ENCODE results near the gene UNC13D.
"Not testable (repeated sequence)": the region's sequence is repeated elsewhere in the genome, so short reads cannot be mapped to it uniquely, and the experiment has no call there.

Gene UNC13D

GRCh38 chr17:75889454-75889853, 45.2 kb upstream of the UNC13D start:
- ChIA-PET CTCF (interaction anchor here (1.0 kb wide), 1 partner anchor 28 kb away, joined by 3 read pairs; no protein-coding TSS in a partner anchor), POLR2A (interaction anchor here (0.7 kb wide), 2 partner anchors 279 to 288 kb away, joined by 3 to 7 read pairs; no protein-coding TSS in a partner anchor)
- TF ChIP-seq CTCF (IDR thresholded peaks at IDR 0.05; ENCODE audit: control extremely low read depth, extremely low read depth, low read depth, missing control alignments): no peak
- DNase-seq (ENCODE audit: extremely low spot score): no peak

- POLR2A ChIA-PET: no interaction called here
Measured at GRCh38 chr17:75888484-75888883, 44.3 kb upstream of the UNC13D start.

GRCh38 chr17:75885860-75886259, 41.7 kb upstream of the UNC13D start:
- not testable (repeated sequence) for DNase-seq (ENCODE audit: extremely low spot score)
- POLR2A ChIA-PET: interaction anchor here (0.6 kb wide), 1 partner anchor 11 kb away, joined by 4 read pairs; the partner anchor contains the start of gene TRIM65
- CTCF ChIA-PET: interaction anchor here (1.6 to 3.4 kb wide), 2 partner anchors 10 to 12 kb away, joined by 5 to 14 read pairs; partner anchors contain the start of gene TRIM65

More at GRCh38 chr17:75888484-75888883, 44.3 kb upstream of the UNC13D start:
- CTCF ChIA-PET: interaction anchor here (1.0 to 3.4 kb wide), 6 partner anchors 7 to 27 kb away, joined by 3 to 14 read pairs (median 4); partner anchors contain the start of gene TRIM65
- no peak for DNase-seq (ENCODE audit: extremely low spot score)
- TF ChIP-seq CTCF (IDR thresholded peaks at IDR 0.05; ENCODE audit: control extremely low read depth, extremely low read depth, low read depth, missing control alignments): no peak

GRCh38 chr17:75885431-75885830, 41.2 kb upstream of the UNC13D start:
- POLR2A ChIA-PET: no interaction called here
- CTCF ChIA-PET: interaction anchor here (3.4 kb wide), 1 partner anchor 10 kb away, joined by 14 read pairs; the partner anchor contains the start of gene TRIM65
- TF ChIP-seq CTCF (IDR thresholded peaks at IDR 0.05; ENCODE audit: control extremely low read depth, extremely low read depth, low read depth, missing control alignments): no peak
- DNase-seq (ENCODE audit: extremely low spot score): no peak

GRCh38 chr17:75881678-75882454, 37.7 kb upstream of the UNC13D start:
- TF ChIP-seq CTCF (IDR thresholded peaks at IDR 0.05; ENCODE audit: control extremely low read depth, extremely low read depth, low read depth, missing control alignments): no peak
- DNase-seq (ENCODE audit: extremely low spot score): no peak
- ChIA-PET CTCF (interaction anchor here (1.3 to 1.7 kb wide), 3 partner anchors 12 to 132 kb away, joined by 3 to 5 read pairs (median 3); no protein-coding TSS in a partner anchor), POLR2A (interaction anchor here (0.7 to 0.8 kb wide), 2 partner anchors 16 to 385 kb away, joined by 4 to 6 read pairs; no protein-coding TSS in a partner anchor)

DNA sequence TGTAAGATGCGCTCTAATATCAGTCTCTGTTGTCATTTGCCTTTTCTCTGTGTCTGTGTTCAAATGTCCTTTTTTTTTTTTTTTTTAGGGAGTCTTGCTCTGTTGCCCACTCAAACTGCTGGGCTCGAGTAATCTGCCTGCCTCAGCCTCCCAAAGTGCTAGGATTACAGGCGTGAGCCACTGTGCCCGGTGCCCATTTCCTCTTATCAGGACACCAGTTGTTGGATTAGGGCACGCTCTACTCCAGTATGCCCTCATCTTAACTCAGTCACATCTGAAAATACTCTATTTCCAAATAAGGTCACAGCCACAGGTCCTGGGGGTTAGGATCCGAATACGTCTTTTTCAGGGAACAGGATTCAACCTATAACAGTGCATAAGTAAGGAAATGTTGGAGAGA, 36.1 kb upstream of the UNC13D start:
- POLR2A ChIA-PET: no interaction called here
- CTCF ChIA-PET: interaction anchor here (1.6 to 3.7 kb wide), 2 partner anchors 16 to 18 kb away, joined by 15 to 27 read pairs; partner anchors contain the start of gene TRIM65
- TF ChIP-seq CTCF (IDR thresholded peaks at IDR 0.05; ENCODE audit: control extremely low read depth, extremely low read depth, low read depth, missing control alignments): no peak
- no peak for DNase-seq (ENCODE audit: extremely low spot score)

Measured in GM10248 (cell line).